Transverse colon (tissue), 3 donors: ENCODE measurements around the gene ACADL.

ENCODE experiments used
- POLR2A ChIP-seq: fragments of 450-650 bp; IDR thresholded peaks from one replicate; pipeline ENCODE4 v1.6.1; 2016; ENCODE audit warnings: antibody characterized with exemption, mild to moderate bottlenecking, moderate library complexity
- TF ChIP-seq, protein P1 (sequence below), 5 experiments: fragments of 200-600 bp in 3 of 5; fragments of 450-650 bp in 2 of 5; sonication (generic) in 3 of 5; IDR thresholded peaks; 1 replicate in 2 of 5; 2 replicates in 3 of 5; pipeline ENCODE4 v1.5.1; 2016 to 2017; ENCODE audit warnings: antibody characterized with exemption in 5 of 5, inconsistent platforms in 3 of 5, mild to moderate bottlenecking in 2 of 5, moderate library complexity in 1 of 5

DNA sequence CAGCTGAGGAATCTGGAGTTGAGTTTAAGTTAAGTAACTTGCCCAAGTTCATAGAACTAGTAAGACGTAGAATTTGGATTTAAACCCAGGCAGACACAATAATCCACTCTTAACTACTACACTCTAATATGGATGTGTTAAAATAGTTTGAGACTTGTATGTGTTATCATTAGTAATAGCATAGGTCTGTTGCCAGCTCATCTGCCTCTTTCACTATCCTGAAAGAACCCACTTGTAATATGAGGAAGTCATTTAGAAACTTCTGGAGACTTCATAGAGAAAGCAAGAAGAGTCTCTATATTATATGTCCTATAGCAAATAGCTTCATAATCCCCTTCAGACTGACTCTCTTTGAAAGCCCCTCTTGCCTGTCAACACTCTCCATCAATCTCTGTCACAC is 43.0 kb upstream of the ACADL start:
- TF ChIP-seq, protein P1, sequence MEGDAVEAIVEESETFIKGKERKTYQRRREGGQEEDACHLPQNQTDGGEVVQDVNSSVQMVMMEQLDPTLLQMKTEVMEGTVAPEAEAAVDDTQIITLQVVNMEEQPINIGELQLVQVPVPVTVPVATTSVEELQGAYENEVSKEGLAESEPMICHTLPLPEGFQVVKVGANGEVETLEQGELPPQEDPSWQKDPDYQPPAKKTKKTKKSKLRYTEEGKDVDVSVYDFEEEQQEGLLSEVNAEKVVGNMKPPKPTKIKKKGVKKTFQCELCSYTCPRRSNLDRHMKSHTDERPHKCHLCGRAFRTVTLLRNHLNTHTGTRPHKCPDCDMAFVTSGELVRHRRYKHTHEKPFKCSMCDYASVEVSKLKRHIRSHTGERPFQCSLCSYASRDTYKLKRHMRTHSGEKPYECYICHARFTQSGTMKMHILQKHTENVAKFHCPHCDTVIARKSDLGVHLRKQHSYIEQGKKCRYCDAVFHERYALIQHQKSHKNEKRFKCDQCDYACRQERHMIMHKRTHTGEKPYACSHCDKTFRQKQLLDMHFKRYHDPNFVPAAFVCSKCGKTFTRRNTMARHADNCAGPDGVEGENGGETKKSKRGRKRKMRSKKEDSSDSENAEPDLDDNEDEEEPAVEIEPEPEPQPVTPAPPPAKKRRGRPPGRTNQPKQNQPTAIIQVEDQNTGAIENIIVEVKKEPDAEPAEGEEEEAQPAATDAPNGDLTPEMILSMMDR (IDR thresholded peaks at IDR 0.05), result no peak
- TF ChIP-seq POLR2A, result no peak
